WTC11 (cell line): ENCODE data around the gene ADGRB2.
"Not testable (repeated sequence)": the region's sequence is repeated elsewhere in the genome, so short reads cannot be mapped to it uniquely, and the experiment has no call there.

Experiments used
- KAT7 ChIP-seq: sonication (generic); formaldehyde crosslinking; IDR thresholded peaks from 2 replicates; pipeline ENCODE4 v1.8.1; 2023; ENCODE audit warnings: missing genetic modification reagents, mild to moderate bottlenecking, borderline replicate concordance
- TF ChIP-seq, protein P1 (sequence below): sonication (generic); formaldehyde crosslinking; IDR thresholded peaks from 2 replicates; pipeline ENCODE4 v1.8.1; 2022; ENCODE audit warnings: low read depth, missing genetic modification reagents, borderline replicate concordance

DNA sequence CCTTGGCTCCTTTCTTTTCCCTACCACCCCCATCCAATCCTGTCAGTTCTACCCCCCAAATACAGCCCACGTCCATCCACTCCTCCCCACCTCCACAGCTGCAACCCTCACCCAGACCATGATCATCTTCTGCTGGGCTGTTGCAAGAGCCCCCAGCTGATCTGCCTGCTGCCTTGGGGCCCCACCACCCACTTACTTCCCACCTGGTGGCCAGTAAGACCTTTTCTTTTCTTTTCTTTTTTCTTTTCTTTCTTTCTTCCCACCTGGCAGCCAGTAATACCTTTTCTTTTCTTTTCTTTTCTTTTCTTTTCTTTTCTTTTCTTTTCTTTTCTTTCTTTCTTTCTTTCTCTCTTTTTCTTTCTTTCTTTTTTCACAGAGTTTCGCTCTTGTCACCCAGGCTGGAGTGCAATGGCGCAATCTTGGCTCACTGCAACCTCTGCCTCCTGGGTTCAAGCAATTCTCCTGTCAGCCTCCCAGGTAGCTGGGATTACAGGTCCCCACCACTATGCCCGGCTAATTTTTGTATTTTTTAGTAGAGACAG is 57.0 kb downstream of the ADGRB2 start:
- TF ChIP-seq, protein P1, sequence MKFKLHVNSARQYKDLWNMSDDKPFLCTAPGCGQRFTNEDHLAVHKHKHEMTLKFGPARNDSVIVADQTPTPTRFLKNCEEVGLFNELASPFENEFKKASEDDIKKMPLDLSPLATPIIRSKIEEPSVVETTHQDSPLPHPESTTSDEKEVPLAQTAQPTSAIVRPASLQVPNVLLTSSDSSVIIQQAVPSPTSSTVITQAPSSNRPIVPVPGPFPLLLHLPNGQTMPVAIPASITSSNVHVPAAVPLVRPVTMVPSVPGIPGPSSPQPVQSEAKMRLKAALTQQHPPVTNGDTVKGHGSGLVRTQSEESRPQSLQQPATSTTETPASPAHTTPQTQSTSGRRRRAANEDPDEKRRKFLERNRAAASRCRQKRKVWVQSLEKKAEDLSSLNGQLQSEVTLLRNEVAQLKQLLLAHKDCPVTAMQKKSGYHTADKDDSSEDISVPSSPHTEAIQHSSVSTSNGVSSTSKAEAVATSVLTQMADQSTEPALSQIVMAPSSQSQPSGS (CRISPR knock-in tag): not testable (repeated sequence)
- TF ChIP-seq KAT7: not testable (repeated sequence)
